ENCODE measurements around the gene SLC7A7.
"Not testable (repeated sequence)": the region's sequence is repeated elsewhere in the genome, so short reads cannot be mapped to it uniquely, and the experiment has no call there.

The SLC7A7 gene

DNA sequence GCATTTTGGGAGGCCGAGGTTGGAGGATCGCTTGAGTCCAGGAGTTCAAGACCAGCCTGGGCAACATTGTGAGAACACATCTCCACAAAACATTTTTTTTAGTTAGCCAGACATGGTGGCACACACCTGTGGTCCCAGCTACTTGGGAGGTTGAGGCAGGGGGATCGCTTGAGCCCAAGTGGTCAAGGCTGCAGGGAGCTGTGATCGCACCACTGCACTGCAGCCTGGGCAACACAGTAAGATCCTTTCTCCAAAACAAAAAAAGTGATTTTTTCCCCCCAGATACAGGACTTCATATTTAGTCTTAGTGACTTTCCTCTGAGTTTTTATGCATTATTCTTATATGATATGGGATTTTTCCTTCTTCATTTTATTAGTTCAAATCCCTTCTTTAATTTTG lies 28.6 kb downstream of the SLC7A7 start:
- DNase-seq = no peak

- no peak for DNase-seq
These were observed 33.8 kb downstream of the SLC7A7 start for GRCh38 chr14:22781301-22781991.

GRCh38 chr14:22780941-22781300 lies 34.3 kb downstream of the SLC7A7 start:
- DNase-seq = no peak

DNA sequence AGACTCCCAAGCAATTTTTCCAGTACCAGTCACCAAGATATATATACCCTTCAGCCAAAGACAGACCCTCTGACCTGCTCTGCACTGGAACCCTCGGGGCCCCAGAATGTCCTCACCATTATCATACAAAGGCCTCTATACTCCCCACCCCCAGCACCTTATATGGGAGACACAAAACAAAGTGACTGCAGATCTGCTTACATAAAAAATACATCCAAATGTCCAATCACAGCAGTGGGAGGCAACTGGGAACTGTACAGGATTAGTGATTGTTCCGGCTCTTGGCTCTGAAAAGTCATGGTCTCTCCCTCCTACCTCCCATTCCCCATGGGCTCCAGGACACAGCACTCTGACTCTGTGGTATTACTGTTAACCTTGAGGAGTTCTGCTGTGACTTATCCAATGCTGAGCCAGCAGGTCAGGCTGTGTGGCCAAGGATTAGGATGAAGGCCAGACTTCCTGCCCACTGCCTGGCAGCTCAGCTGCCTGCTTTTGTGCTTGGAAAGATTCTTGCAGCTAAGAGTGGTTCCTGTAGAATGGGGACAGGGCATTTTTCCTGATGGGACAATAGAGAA lies 35.0 kb downstream of the SLC7A7 start:
- no peak for DNase-seq

DNA sequence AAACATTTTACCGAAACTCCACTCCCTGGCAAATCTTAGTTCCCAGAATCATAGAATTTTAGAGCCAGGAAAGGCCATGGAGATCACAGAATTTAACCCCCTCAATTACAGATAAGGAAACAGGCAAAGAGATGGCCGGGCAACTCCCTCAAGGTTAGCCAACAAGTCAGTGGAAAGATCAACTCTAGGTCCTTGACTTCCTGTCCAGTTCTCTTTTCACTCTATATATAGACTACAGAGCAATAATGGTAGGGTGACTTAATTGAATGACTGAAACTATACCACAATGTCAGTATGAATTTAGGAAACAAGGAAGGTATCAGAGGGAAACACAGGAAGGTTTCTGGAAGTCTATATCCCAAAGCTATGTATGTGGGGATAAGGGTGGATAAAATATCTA lies 37.2 kb downstream of the SLC7A7 start:
- no peak for DNase-seq

GRCh38 chr14:22776849-22777248 lies 38.4 kb downstream of the SLC7A7 start:
- DNase-seq = not testable (repeated sequence)

- DNase-seq = no peak
These were observed 39.0 kb downstream of the SLC7A7 start for GRCh38 chr14:22776215-22776614.

DNA sequence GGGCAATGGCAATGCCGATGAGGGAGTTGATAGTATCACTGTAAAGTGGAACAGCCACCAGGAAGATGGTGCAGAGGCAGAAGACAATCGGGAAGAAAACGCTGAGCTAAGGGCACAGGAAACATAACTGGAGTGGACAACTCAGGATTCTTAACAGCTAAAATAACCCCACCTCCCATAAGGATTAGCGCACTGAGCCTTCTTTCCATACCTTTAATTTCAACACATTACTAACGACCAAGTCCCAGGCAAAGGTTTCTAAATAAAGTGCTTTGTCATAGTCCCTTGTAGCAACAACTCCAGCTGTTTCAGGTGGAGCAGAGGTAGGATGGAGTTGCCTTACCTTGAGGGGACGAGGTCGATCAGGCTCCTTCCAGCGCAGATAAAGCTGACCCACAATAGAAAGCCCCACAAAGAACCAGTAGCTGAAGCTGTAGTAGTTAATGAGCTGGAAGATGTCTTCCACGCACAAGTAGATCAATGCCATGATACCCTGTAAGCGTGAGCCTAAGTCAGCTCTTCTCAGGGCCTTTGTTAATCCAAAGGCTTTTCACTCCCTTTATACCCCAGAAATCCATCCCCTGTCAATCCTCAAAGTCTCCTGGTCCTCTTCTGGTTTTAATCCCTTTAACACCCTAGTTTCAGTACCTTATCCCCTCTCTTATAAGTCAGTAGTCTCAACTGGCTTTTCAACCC lies 41.1 kb downstream of the SLC7A7 start:
- no peak for DNase-seq

DNA sequence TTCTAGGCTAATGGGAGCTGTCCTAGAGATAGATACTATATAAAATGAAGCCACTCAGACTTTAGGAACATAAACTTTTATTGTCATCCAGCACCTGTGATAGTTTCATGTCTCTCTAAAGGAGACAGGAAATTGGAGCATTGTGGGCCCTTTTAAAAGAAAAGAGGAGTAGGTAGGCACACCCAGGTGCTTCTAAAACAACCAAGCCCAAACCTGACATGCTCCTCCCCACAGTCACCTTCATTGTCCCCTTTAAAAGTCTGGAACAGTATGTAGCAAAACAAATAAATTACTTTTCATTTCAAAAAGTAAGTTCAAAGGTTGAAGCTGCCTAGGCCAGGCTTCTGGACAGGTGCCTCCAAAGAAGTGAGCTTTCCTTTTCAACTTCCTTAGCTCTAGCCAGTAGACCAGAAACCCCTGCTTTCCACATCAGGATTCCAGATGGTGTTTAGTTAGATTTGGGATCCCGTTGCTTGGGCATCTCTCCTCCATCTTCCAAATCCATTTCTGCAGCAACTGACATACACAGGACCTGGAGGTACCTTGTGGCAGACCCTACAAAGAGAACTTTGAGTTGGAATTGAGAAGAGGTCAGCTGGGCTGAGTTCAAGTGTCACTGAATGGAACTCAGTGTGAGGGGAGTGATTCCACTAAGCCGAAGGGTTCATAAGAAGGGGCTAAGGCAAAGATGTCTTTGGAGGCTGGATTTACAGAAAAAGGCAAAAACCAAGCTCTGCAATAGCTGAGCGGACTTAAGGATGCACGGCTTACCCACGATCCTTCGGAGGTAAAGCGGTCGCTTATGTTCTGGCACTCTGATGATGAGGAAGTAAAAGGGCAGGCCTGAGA lies 41.8 kb downstream of the SLC7A7 start:
- no peak for DNase-seq

- no peak for DNase-seq
These were observed 42.5 kb downstream of the SLC7A7 start for GRCh38 chr14:22772725-22773124.

GRCh38 chr14:22770481-22771187 lies 44.6 kb downstream of the SLC7A7 start:
- DNase-seq = no peak

DNA sequence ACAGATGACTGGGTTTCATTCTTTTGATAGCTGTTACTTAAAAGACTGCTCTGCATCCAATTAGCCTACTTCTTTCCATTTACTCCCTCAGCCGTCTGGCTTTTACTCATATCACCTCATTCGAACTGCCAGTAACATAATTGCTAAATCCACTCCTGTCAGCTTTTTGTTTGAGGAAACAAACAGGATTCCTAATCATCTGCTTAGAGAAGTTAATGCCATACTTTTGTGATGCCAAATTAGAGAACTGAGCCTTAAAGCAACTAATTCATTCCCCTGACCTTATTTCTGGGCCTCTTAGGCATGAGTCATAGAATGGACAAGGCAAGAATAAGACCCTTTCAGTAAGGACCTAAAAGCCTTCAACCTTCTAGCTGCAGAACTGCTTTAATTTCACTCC lies 45.9 kb downstream of the SLC7A7 start:
- no peak for DNase-seq

DNA sequence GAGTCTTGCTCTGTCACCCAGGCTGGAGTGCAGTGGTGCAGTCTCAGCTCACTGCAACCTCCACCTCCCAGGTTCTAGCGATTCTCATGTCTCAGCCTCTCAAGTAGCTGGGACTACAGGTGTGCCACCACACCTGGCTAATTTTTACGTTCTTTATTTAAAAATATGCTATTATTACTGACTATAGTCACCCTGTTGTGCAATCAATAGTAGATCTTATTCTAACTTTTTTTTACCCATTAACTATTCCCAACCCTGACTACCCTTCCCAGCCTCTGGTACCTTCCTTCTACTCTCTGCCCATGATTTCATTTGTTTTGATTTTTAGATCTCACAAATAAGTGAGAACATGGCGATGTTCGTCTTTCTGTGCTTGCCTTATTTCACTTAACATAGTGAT lies 46.3 kb downstream of the SLC7A7 start:
- no peak for DNase-seq

DNA sequence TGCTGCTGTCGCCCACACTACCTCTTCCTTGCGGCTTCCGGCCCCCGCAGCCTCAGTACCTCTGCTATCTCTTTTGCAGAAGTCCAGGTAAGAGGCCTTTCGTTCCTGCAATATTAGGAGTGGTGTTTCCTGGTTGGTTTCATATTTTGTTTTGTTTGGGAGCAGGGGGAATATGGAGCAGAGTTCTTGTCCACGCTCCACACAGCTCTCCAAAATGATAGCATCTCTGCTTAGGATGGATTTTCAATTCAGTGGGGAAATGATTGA lies 48.0 kb downstream of the SLC7A7 start:
- DNase-seq = no peak

- peak; percentile 99 for DNase-seq
These were observed 48.5 kb downstream of the SLC7A7 start, which contains the start of gene OXA1L for GRCh38 chr14:22766457-22767322. OXA1L (plus strand) TSS chr14:22766688; CDS start chr14:22766702, 14 bp downstream.

DNA sequence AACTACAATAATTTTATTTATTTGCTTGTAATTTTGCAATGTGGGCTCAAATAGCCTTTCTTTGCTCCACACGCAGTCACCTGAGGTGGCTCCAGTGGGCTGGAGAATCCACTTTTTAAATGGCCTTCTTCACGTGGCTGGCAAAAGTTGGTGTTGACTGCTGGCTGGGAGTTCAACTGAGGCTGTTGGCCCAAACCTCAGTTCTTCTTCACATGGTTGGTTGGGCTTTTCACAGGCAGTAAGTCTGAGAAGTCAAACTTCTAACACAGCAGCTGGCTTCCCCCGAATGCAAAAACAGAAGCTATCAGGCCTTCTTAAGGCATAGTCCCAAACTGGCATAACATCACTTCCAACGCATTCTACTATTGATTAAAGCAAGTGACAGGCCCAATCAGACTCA lies 50.9 kb downstream of the SLC7A7 start:
- DNase-seq = no peak

DNA sequence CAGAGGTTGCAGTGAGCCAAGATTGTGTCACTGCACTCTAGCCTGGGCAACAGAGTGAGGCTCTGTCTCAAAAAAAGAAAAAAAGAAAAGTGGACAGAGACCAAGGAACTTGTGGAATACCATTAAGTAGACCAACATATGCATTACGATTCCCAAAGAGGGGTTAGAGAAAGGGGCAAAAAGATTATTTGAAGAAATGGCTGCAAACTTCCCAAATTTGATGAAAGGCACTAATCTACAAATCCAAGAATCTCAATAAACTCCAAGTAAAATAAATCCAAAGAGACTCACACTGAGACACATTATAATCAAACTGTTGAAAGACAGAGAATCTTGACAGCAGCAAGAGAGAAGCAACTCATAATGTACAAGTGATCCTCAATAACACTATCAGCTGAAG lies 53.5 kb downstream of the SLC7A7 start:
- no peak for DNase-seq

DNA sequence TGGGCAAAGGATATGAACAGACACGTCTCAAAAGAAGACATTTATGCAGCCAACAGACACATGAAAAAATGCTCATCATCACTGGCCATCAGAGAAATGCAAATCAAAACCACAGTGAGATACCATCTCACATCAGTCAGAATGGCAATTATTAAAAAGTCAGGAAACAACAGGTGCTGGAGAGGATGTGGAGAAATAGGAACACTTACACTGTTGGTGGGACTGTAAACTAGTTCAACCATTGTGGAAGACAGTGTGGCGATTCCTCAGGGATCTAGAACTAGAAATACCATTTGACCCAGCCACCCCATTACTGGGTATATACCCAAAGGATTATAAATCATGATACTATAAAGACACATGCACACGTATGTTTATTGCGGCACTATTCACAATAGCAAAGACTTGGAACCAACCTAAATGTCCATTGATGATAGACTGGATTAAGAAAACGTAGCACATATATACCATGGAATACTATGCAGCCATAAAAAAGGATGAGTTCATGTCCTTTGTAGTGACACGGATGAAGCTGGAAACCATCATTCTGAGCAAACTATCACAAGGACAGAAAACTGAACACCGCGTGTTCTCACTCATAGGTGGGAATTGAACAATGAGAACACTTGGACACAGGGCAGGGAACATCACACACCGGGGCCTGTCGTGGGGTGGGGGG lies 57.1 kb downstream of the SLC7A7 start:
- not testable (repeated sequence) for DNase-seq

DNA sequence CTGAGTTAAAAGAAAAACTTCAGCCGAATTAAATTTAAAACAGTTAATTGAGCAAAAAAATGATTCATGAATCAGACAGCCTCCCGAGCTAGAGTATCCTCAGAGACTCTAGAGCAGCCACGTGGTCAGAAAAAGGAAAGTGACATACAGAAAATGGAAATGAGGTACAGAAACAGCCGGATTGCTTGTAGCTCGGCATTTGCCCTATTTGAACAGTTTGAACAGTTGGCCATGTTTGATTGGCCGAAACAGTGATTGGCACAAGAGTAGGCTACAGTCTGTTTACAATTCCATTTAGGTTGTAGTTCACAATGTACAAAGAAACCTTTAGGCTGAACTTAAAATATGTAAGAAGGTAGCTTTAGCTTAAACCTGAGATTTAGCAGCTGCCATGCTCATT lies 61.6 kb downstream of the SLC7A7 start:
- no peak for DNase-seq

- DNase-seq = no peak
These were observed 62.8 kb downstream of the SLC7A7 start for GRCh38 chr14:22752422-22752821.

GRCh38 chr14:22748631-22749068 lies 66.6 kb downstream of the SLC7A7 start:
- DNase-seq = no peak

Measured in femur (tissue), 1 donor.